Spinal cord (tissue), 10 donors: ENCODE measurements around the gene SEPTIN3. TPM values are rescaled to one million over a fixed set of nuclear protein-coding genes. Genes with fewer than 3 reads are reported as not detected.
A peak's percentile ranks its signal among the peaks of the same experiment; 100 is the strongest.

ENCODE experiments used
- DNase-seq, 6 donors: peaks; one replicate each; pipeline versions ENCODE4 v3.0.0 to v3.0.0-alpha.2; 2013 to 2015; ENCODE audit warnings: low spot score in 6 of 6, low read depth in 4 of 6
- H3K27ac ChIP-seq: one replicate; pipeline ENCODE4 v1.5.1; 2013; ENCODE audit warnings: low read depth, low read length, control low read depth
- H3K27me3 ChIP-seq: one replicate; pipeline ENCODE4 v1.6.1; 2013; ENCODE audit warnings: low read length; ENCODE audit not compliant: control insufficient read depth, insufficient read depth
- H3K36me3 ChIP-seq: one replicate; pipeline ENCODE4 v1.6.1; 2013; ENCODE audit warnings: low read length; ENCODE audit not compliant: control insufficient read depth, insufficient read depth
- H3K4me1 ChIP-seq: one replicate; pipeline ENCODE4 v1.6.1; 2013; ENCODE audit warnings: low read length; ENCODE audit not compliant: control insufficient read depth, insufficient read depth
- H3K4me3 ChIP-seq: one replicate; pipeline ENCODE4 v1.5.1; 2013; ENCODE audit warnings: low read depth, low read length, control low read depth
- H3K9me3 ChIP-seq: one replicate; pipeline ENCODE4 v1.6.1; 2013; ENCODE audit warnings: low read length; ENCODE audit not compliant: control insufficient read depth, insufficient read depth
- WGBS: methylation state at CpG from one replicate; pipeline ENCODE4 v1.1.5; 2013; ENCODE audit warnings: missing lambda C conversion rate; ENCODE audit not compliant: insufficient coverage; 5-methylcytosine and 5-hydroxymethylcytosine counted together
- polyA plus RNA-seq, 2 donors: library from polyadenylated mRNA; unstranded; fragments of 120-200 nt; gene quantifications; one replicate each; pipeline ENCODE4 v1.2.1, GENCODE V29; 2013; ENCODE audit not compliant: insufficient read length in 2 of 2
- total RNA-seq, 2 donors: library from RNA; depleted of rRNA in 1 of 2; stranded (reverse); fragments of 120-200 nt in 1 of 2; fragments of >200 nt in 1 of 2; gene quantifications; one replicate each; pipeline versions ENCODE4 v1.2.3 to v1.2.4, GENCODE V29; 2013 to 2014
- donor health status: healthy.

SEPTIN3 gene
- total and polyA plus RNA-seq, 4 donors = 86.9 to 423 (median 244) TPM

DNA sequence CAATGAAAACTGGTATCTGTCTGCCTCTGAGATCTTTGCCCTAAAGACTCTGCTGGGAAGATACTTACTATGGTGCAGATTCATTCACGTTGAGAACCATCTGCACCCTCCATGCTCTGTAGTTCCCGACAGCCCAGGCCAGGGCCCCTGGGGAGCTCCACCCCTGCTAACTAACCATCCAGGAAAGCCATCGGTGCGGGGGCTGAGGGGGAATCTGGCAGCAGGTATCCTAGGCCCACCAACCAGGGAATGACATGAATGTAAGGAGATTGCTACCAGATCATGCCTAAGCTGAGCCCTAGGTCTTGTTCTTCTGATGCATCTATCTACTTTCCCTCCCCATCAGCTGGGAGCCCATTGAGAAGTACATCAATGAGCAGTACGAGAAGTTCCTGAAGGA lies 18.0 kb downstream of the SEPTIN3 start:
- Histone ChIP-seq H3K4me3 (no peak overlapping the region), H3K27ac (no peak overlapping the region), H3K4me1 (no peaks in the 10 kb centered on the region), H3K27me3 (no peaks in the 10 kb centered on the region), H3K36me3 (peaks cover 80% of the 10 kb centered on the region), H3K9me3 (no peaks in the 10 kb centered on the region)
- 100% methylated on average over 3 of the region's 5 CpGs for WGBS
- DNase-seq = no peak

DNA sequence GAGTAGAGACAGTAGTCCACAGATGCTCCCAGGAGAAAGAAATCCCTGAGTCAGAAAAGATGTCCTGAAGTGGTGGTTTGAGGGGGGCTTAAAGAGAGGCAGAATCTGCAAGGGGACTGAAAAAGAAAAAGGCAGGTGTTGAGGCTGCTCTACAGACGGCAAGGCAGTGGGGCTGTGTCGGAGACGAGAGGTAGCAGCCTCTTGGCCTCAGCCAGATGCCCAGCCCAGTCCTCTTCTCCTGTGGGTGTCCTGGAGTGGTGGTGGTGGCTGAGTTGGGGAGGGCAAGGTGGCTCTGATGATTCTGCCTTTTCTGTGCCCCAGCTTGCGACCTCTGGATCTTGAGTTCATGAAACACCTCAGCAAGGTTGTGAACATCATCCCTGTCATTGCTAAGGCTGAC lies 20.0 kb downstream of the SEPTIN3 start:
- DNase-seq = no peak
- H3K27me3 ChIP-seq = no peaks in the 10 kb centered on the region
- no peaks in the 10 kb centered on the region for H3K9me3 ChIP-seq
- peaks cover 81% of the 10 kb centered on the region for H3K36me3 ChIP-seq
- 92% methylated on average over 3 of the region's 4 CpGs for WGBS
- no peak overlapping the region for H3K27ac ChIP-seq
- no peaks in the 10 kb centered on the region for H3K4me1 ChIP-seq
- H3K4me3 ChIP-seq = no peak overlapping the region

DNA sequence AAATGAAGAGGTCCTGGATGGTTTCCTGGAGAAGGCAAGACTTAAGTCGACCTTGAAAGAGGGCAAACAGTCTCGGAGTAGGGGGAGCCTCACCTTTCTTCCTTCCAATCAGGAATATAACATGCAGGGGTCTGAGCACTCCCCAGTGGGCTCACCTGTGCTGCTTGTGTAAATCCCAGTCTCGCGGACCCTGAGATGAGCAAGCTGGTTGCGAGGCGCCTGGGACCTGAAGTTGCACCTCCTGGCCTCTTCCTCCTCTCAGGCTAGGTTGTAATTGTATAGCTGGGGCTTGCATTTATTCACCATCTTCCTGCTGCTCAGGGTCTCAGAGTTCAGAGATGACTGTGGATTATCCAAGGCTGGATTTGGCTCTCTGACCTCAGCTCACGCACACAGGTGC lies 21.9 kb downstream of the SEPTIN3 start:
- 100% methylated on average over 2 of the region's 7 CpGs for WGBS
- no peak for DNase-seq
- Histone ChIP-seq H3K27ac (no peak overlapping the region), H3K36me3 (peaks cover 87% of the 10 kb centered on the region), H3K9me3 (no peaks in the 10 kb centered on the region), H3K4me1 (no peaks in the 10 kb centered on the region), H3K4me3 (no peak overlapping the region), H3K27me3 (no peaks in the 10 kb centered on the region)

DNA sequence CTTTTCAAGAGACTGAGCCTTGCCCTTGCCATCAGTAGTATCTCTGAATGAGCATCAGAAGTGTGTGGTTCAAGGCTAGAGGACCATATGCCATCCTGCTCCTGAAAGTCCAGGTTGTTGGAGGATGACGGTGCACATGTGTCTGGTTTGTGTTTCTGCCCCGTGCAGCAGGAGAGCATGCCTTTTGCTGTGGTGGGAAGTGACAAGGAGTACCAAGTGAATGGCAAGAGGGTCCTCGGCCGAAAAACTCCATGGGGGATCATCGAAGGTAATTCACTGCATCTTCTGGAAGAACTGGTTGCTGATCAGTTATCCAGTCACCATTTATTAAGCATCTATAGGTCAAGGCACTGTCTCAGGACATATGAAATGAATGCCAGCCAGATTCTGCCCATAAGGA lies 23.3 kb downstream of the SEPTIN3 start:
- H3K9me3 ChIP-seq = no peaks in the 10 kb centered on the region
- WGBS = 100% methylated on average over 4 of the region's 5 CpGs
- no peak for DNase-seq
- no peak overlapping the region for H3K27ac ChIP-seq
- H3K4me3 ChIP-seq = no peak overlapping the region
- H3K36me3 ChIP-seq = peaks cover 83% of the 10 kb centered on the region
- no peaks in the 10 kb centered on the region for H3K27me3 ChIP-seq
- no peaks in the 10 kb centered on the region for H3K4me1 ChIP-seq

DNA sequence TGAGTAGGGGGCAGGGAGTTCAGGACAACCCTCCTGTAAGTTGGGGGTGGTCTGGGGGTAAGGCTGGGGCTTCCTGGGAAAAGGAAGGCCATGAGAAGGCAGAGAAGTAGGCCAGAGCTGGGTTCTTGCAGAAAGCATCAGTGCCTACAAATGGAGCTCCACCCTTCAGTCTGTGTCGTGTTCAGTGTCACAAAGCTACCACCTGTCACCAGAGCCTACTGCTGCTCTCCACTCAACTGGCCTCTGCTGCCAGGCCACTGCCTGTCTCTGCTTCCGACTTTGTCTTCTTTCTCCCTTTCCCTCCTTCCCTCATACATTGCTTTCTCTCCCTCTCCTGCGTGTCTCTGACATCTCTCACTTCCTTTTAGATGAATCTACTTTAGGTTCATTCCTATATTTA lies 26.0 kb downstream of the SEPTIN3 start:
- no peak for DNase-seq
- Histone ChIP-seq H3K27me3 (no peaks in the 10 kb centered on the region), H3K4me3 (no peak overlapping the region), H3K36me3 (peaks cover 56% of the 10 kb centered on the region), H3K9me3 (no peaks in the 10 kb centered on the region), H3K27ac (no peak overlapping the region), H3K4me1 (peaks cover 18% of the 10 kb centered on the region)
- WGBS = 82% methylated on average over 3 of the region's 3 CpGs

DNA sequence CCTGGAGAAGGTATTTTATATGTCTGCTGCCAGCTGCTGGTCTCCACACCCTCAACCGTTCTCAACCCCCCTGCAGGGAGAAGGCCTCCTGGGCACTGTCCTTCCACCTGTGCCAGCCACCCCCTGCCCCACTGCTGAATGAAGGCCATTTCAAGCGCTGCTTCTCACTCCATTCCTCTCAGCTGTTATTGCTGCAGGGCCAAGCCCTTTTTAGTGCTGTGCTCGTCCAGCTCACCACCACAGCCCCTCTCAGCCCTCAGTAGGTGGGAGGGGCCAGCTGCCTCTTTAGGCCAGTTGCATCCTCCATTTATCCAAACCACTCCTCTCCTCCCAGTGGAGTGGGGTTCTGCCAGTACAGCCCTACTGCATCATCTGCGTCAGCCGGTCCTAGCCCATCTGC lies 27.6 kb downstream of the SEPTIN3 start:
- Histone ChIP-seq H3K27me3 (no peaks in the 10 kb centered on the region), H3K9me3 (no peaks in the 10 kb centered on the region), H3K4me3 (no peak overlapping the region), H3K36me3 (peaks cover 41% of the 10 kb centered on the region), H3K27ac (no peak overlapping the region), H3K4me1 (peaks cover 18% of the 10 kb centered on the region)
- no peak for DNase-seq
- WGBS = 71% methylated on average over 5 of the region's 5 CpGs

DNA sequence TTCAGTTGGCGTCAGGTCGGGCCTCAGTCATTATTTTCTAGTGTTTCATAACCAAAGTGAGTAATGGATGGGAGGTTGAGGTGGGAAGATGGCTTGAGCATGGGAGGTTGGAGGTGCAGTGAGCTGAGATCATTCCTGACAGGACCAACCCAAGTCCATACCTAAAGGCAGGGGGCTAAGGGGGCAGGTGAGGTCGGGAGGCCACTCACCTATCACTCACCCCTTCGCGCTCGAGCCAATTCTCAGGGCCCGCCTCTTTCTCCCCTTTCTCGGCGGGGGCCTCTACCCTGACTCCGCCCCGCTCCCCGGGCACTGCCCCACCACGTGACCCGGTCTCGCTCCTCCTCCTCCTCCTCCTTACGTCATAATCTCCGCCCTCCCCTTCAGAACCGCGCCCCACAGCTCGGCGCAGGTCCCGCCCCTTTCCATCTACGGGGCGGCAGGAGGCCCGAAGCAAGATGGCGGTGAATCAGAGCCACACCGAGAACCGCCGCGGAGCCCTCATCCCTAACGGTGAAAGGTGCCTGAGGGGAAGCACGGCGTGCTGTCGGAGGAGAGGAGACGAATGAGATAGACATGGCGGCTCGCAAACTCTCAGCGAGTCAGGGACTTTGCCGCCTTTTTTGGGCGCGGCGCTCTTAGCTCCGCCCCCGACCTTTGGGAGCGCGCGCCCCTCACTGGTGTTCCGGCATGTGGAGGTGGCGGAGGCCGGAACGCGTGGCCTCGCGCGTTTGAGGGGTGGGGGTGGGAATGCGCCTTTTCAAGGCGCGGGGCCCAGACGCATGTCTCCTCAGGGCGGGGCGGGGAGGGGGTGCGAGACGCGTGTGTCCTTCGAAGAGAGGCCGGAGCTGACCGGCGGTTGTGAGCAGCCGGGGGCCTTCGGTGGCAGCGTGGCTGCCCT lies 29.4 kb downstream of the SEPTIN3 start, which contains the start of gene WBP2NL:
Gene WBP2NL, plus strand, starts transcription at position 428 of the 901 bp plus-strand sequence. Its CDS starts 31 bp downstream, at position 459.
- H3K4me3 ChIP-seq = peak within 1 kb of the TSS; percentile 62
- DNase-seq = peak; percentile 47 to 96 (median 68)
- no peaks in the 10 kb centered on the region for H3K27me3 ChIP-seq
- peaks cover 26% of the 10 kb centered on the region for H3K36me3 ChIP-seq
- peaks cover 18% of the 10 kb centered on the region for H3K4me1 ChIP-seq
- H3K27ac ChIP-seq = peak within 1 kb of the TSS; percentile 7
- no peaks in the 10 kb centered on the region for H3K9me3 ChIP-seq
- WGBS = 39% methylated on average over 66 of the region's 71 CpGs

DNA sequence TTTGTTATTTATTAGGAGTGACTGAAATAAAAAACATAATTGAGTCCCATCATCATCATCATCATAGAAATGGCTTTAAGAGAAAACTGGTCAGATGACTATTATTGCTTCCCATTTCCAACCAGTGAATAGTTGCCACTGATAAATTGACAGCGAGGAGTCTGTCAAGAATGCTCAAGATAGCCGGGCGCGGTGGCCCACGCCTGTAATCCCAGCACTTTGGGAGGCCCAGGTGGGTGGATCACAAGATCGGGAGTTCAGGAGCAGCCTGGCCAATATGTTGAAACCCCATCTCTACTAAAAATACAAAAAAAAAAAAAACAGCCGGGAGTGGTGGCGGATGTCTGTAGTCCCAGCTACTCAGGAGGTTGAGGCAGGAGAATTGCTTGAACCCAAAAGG lies 31.2 kb downstream of the SEPTIN3 start:
- no peaks in the 10 kb centered on the region for H3K27me3 ChIP-seq
- DNase-seq = no peak
- H3K4me1 ChIP-seq = peaks cover 18% of the 10 kb centered on the region
- H3K4me3 ChIP-seq = no peak overlapping the region
- 94% methylated on average over 7 of the region's 8 CpGs for WGBS
- peaks cover 12% of the 10 kb centered on the region for H3K36me3 ChIP-seq
- no peak overlapping the region for H3K27ac ChIP-seq
- no peaks in the 10 kb centered on the region for H3K9me3 ChIP-seq

DNA sequence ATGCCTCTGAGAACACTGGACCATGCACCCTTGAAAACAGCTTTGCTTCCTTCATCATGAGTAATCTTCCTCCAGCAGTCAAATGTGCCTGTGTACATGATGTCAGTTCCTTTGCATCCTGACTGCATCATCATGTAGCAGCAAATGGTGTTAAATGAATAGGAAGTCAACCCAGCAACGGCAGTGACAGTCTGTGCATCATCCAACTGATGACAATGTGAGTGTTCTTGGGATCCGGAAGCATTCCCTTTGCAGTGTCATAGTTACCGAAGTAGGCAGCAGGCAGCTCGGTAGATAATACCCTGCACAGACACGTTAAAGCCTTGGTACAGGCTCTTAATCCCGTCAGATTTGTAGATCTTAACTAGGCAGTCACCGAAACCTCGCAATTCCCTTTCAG lies 31.9 kb downstream of the SEPTIN3 start:
- H3K36me3 ChIP-seq = peaks cover 7% of the 10 kb centered on the region
- H3K4me3 ChIP-seq = no peak overlapping the region
- peaks cover 18% of the 10 kb centered on the region for H3K4me1 ChIP-seq
- H3K9me3 ChIP-seq = no peaks in the 10 kb centered on the region
- no peak for DNase-seq
- no peaks in the 10 kb centered on the region for H3K27me3 ChIP-seq
- no peak overlapping the region for H3K27ac ChIP-seq
- WGBS = 69% methylated on average over 8 of the region's 8 CpGs

DNA sequence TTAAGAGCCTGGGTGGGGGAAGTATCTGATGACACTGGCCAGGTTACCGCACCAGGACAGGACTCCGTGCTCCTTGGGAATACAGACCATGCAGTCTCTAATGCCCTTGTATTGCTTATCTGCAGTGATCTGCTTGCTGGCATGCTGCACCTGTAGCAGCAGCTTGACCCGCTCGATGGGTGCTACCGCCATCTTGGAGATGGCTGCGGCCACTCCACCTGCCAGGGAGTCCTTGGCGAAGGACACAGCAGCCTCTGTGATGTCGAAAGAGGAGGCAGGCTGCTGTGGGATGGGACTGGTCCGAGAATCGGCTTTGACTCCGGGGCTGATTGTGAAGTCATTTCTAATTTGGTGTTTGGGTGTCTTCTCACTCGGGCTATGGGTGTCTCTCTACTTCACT lies 32.5 kb downstream of the SEPTIN3 start:
- no peaks in the 10 kb centered on the region for H3K9me3 ChIP-seq
- no peaks in the 10 kb centered on the region for H3K27me3 ChIP-seq
- DNase-seq = no peak
- H3K4me1 ChIP-seq = peaks cover 18% of the 10 kb centered on the region
- H3K27ac ChIP-seq = no peak overlapping the region
- H3K4me3 ChIP-seq = no peak overlapping the region
- H3K36me3 ChIP-seq = peaks cover 4% of the 10 kb centered on the region
- WGBS = 97% methylated on average over 11 of the region's 12 CpGs
